Fibroblast of upper back skin (primary cell): ENCODE measurements around the gene CDH22.

Experiments used
- DNase-seq: peaks from one replicate; pipeline ENCODE4 v3.0.0-alpha.2; 2013

Gene CDH22

DNA sequence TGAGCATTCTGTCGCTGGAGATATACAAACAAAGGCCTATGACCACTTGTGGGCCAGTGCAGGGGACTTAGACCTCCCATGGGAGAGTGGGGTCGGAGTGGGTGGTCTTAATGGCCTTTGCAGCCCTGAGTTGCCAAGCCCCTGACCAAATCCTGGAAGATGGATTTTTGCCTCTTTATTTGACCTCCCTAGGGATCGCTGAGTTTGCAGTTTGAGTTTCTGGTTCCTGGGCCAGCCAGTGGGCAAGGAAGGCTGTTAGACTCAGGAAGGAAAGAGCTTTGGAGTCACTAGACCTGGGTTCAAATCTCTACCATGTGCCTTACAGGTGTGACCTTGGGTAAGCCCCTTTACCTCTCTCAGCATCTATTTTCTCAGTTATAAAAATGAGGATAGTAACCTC, 96.0 kb downstream of the CDH22 start:
- no peak for DNase-seq

DNA sequence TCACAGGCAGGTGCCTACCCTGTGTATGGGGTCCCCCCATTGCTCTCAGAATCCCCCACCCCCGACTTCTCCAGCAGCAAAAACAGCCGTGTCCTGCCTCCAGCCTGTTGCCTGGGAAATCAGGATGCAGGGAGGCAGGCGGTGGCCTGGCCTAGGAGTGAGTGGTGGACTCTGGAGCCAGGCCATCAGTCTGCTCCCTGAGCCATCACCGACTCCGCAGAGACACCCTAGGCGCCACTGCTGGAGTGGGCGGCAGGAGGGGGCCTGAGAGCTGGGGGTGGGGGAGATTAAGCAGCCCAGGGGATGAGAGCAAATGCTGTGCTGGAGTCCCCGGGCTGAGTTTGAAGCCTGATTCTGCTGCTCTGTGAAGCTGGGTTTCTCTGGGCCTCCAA, 97.0 kb downstream of the CDH22 start:
- DNase-seq: no peak

DNA sequence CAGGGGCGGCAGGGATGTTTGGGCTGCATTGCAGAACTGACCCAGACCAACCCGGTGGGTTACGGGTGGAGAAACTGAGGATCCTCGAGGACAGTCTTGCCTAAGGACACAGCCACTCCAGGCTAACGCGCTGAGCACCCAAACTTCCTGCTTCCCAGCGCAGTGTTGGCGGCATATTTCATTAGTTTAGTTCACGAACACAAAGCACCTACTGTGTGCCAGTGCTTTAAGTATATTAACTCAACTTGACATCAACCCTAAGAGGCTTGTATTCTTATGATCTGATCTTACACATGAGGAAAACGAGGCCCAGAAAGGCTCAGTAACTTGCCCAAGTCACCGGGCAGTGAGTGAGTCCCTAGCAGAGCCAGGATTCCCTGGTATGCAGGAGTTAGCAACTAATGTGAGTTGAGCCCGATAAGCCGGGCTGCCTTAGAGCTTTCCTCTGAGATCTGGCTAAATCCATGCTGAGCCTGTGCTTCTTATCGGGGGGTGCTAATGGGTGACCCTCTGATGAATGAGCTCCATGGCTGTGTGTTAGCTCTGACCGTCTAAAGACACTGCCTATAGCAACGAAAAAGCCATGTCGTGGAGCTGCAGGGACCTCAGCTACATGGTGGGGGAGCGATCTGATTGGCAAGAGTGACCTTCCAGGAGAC, 97.5 kb downstream of the CDH22 start:
- DNase-seq: no peak

GRCh38 chr20:46209930-46210671, 98.2 kb downstream of the CDH22 start:
- no peak for DNase-seq

DNA sequence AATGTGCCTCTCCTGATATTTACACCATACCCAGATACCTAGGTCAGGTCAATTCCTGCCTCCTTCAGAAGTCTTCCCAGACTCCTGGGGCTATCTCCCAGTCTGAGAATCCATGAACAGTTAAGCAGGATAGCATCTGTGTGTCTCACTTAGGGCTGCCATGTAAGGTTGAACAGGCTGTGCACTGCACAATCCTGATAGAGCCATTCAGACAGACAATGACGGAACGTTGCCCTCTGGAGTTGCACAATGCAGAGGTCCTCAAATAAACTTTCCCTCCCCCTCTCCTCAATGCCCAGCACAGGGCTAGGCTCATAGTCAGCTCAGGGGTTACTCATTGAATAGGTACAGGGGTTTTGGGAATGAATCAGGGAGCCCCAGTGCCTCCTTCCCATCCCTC, 100.5 kb downstream of the CDH22 start:
- DNase-seq: no peak

GRCh38 chr20:46206992-46207549, 101.2 kb downstream of the CDH22 start:
- DNase-seq: no peak

- no peak for DNase-seq
Observed at GRCh38 chr20:46206025-46206424, 102.3 kb downstream of the CDH22 start.

DNA sequence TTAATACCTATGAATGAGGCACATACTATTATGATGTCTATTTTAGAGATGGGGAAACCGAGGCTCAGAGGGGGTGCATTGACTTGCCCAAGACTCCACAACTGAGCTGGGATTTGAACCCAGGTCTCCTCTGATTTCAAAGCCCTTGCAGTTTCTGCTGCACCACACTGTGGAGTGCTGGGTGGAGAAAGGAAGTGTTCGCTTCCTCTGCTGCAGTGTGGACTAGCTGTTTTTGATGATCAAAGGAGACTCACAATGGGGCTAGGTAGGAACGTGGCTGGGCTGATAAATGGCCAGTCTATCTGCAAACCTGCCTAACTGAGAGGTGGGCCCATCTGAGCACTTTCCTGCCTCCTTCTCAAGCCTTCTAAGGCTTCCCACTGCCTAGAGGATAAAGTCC, 102.9 kb downstream of the CDH22 start:
- no peak for DNase-seq

GRCh38 chr20:46204594-46205186, 103.6 kb downstream of the CDH22 start:
- DNase-seq: no peak

DNA sequence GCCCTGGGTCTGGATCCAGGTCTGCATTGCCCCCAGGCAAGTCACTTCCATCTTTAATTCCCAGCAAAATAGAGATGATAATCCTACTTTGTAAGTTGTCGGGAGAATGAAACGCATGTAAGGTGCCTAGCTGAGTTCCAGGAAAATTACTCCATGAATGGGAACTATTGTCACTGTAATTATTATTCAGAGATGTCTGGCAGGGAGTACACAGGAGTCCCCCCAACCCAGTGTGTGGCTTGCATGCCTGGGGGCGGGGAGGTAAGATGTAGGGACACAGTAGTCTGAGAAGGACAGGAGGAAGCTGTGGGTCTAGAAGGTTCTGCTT, 104.8 kb downstream of the CDH22 start:
- DNase-seq: no peak

DNA sequence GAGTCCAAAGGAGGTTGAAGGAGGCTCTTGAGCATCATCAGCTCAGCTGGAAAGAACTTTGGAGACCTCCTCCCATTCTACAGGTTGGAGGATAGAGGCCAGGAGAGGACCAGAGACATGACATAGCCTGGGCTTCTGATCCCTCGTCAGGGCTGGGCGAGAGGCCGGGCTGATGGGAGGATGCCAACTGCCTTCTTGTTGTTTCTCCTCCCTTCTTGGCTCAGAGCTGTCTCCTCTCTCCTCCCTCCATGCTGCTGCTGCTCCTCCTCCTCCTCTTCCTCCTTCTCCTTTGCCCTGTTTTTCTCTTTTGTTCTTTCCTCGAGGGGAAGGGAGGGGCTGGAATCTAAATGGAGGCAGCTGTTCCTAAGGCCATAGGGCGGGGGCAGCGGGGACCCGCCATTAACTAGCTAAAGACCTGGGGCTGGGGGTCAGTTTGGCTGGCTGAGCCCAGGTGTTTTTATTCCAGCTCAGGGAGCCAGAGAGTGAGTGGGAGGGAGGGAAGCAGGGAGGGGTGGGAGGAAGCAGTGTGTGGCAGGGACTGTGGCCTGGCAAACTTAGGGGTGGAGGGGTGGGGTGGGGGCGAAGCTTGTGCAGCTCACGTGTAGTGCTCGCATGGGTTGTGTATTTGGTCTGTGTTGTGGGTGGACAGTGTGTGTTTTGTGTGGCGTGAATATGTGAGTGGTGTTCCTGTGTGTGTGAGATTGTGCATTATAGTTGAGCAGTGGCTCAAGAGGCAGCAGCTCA, 105.4 kb downstream of the CDH22 start:
- DNase-seq: no peak

- no peak for DNase-seq
Observed at GRCh38 chr20:46200582-46201570, 107.4 kb downstream of the CDH22 start.

GRCh38 chr20:46199198-46199597, 109.1 kb downstream of the CDH22 start:
- DNase-seq: no peak

GRCh38 chr20:46196990-46197389, 111.3 kb downstream of the CDH22 start:
- DNase-seq: no peak

- DNase-seq: no peak
Observed at GRCh38 chr20:46195264-46196036, 112.8 kb downstream of the CDH22 start.

DNA sequence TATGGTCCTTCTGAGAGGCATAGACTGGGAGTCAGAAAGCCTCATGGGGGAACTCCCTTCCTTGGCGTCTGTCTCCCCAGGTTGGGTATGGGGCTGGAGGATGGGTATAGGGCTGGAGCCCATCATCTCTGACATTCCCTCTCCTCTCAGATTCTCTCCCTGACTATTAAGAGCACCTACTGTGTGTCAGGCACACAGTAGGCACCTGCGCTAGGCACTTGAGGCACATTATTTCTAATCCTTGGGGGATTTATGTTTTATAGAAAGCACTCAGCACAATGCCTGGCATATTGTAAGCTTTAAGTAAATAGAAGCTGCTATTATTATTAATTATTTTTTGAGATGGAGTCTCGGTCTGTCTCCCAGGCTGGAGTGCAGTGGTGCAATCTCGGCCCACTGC, 113.9 kb downstream of the CDH22 start:
- no peak for DNase-seq

- DNase-seq: no peak
Observed at GRCh38 chr20:46192376-46192944, 115.8 kb downstream of the CDH22 start.

DNA sequence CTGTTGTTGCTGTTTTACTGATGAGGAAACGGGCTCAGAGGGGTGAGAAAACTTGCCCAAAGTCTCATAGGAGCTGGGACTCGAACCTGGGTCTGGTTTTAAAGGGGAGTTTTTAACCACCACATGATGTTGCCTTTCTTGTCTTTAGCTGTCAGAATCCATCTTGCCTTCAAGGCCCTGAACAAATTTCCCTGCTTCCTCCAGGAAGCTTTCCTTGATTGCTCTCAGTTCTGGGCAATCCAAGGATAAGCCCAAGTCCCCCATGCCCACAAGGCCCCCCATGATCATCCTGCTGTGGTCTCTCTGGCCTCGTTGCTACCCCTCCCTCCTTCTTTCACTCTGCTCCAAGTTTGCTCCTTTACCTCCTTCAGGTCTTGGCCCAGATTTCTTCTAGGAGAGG, 116.7 kb downstream of the CDH22 start:
- no peak for DNase-seq

- DNase-seq: no peak
Observed at GRCh38 chr20:46191168-46191540, 117.1 kb downstream of the CDH22 start.

DNA sequence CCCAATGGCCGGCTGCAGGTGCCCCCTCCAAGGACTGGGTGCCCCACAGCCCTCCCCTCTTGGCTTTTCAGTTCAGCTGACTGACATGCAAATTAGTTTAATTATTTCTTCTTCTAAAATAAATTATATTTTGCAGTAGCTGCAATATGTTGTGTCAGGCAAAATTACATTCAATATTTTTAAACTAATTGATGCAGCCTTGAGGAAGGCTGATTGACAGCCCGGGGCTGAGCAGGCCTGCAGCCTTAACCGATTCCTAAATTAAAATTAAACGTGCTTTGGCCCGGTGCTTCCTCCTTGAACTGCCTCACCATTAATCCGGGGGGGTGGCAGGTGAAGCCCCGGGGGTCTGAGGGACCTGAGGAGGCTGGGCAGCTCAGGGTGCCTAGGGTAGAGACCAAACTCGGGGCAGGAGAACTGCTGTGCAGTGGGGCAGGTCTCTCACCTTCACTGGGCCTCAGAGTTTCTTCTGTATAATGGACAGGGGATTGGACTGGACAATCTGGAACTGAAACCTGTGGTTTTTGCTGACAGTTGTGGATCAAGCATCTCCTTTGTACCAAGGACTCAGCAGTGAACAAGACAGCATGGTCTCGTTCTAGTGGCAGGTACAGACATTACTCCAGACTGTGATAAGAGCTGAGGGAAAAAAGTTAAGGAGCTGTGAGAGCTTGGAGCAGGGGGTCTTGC, 117.7 kb downstream of the CDH22 start:
- DNase-seq: no peak
